Spleen (tissue), 11 donors: ENCODE results near the gene SYDE1. TPM values are rescaled to one million over a fixed set of nuclear protein-coding genes. Genes with fewer than 3 reads are reported as not detected.

Experiments
- DNase-seq: peaks from one replicate; pipeline ENCODE4 v3.0.0-alpha.2; 2020
- H3K27ac ChIP-seq, 8 donors: fragments of 200-600 bp; sonication (generic) in 7 of 8; 1 replicate in 4 of 8; 2 replicates in 4 of 8; pipeline versions ENCODE4 v1.5.0 to v1.8.0; 2016 to 2021; ENCODE audit warnings: inconsistent platforms in 4 of 8, mild to moderate bottlenecking in 4 of 8, moderate library complexity in 1 of 8
- H3K27me3 ChIP-seq, 7 donors: fragments of 200-600 bp; sonication (generic) in 6 of 7; replicated peaks in 1 of 7; 1 replicate in 4 of 7; 2 replicates in 3 of 7; pipeline versions ENCODE4 v1.5.0 to v1.8.0; 2016 to 2021; ENCODE audit warnings: inconsistent platforms in 3 of 7, mild to moderate bottlenecking in 1 of 7
- H3K36me3 ChIP-seq, 6 donors: fragments of 200-600 bp; sonication (generic) in 5 of 6; 1 replicate in 4 of 6; 2 replicates in 2 of 6; pipeline versions ENCODE4 v1.5.0 to v1.8.0; 2016 to 2021; ENCODE audit warnings: inconsistent platforms in 2 of 6
- H3K4me1 ChIP-seq, 6 donors: fragments of 200-600 bp; sonication (generic) in 5 of 6; 1 replicate in 3 of 6; 2 replicates in 3 of 6; pipeline versions ENCODE4 v1.5.0 to v1.8.0; 2016 to 2021; ENCODE audit warnings: inconsistent platforms in 3 of 6
- H3K4me3 ChIP-seq, 8 donors: fragments of 200-600 bp; sonication (generic) in 7 of 8; 1 replicate in 4 of 8; 2 replicates in 4 of 8; pipeline versions ENCODE4 v1.5.0 to v1.8.0; 2016 to 2021; ENCODE audit warnings: inconsistent platforms in 4 of 8, mild to moderate bottlenecking in 4 of 8, moderate library complexity in 2 of 8
- H3K9me3 ChIP-seq, 8 donors: fragments of 200-600 bp; sonication (generic) in 7 of 8; 1 replicate in 4 of 8; 2 replicates in 4 of 8; pipeline versions ENCODE4 v1.5.0 to v1.8.0; 2016 to 2021; ENCODE audit warnings: inconsistent platforms in 4 of 8
- POLR2A ChIP-seq, 3 donors: fragments of 450-650 bp; IDR thresholded peaks; one replicate each; pipeline ENCODE4 v1.5.1; 2017; ENCODE audit warnings: antibody characterized with exemption in 3 of 3, mild to moderate bottlenecking in 1 of 3
- POLR2AphosphoS5 ChIP-seq, 3 donors: sonication (generic); formaldehyde crosslinking; IDR thresholded peaks; one replicate each; pipeline ENCODE4 v1.5.1; 2017; ENCODE audit warnings: antibody characterized with exemption in 3 of 3
- WGBS, 5 donors: extraction: QIAGEN DNeasy Blood & Tissue Kit in 3 of 5; methylation state at CpG; one replicate each; pipeline versions ENCODE4 v1.1.5 to v1.1.7; 2013 to 2018; 5-methylcytosine and 5-hydroxymethylcytosine counted together
- intact Hi-C: fragments of 100-400 bp; cut with DNase I; formaldehyde crosslinking; loops from one replicate; pipeline ENCODE4 v1.15.0; 2023; ENCODE audit warnings: low total_unique reads
- polyA plus RNA-seq, 3 donors: library from polyadenylated mRNA; stranded (reverse); fragments of 200-250 nt; gene quantifications; one replicate each; pipeline ENCODE4 v1.2.1, GENCODE V29; 2013
- total RNA-seq, 7 donors: library from RNA; depleted of rRNA in 3 of 7; stranded (reverse); fragments of >200 nt in 3 of 7; fragmentation: NEBNext Ultra II Directional in 4 of 7; extraction: Animal tissue kit (Norgen Biotek cat#: 25700) in 4 of 7; gene quantifications; one replicate each; pipeline versions ENCODE4 v1.1.0 to v1.2.1, GENCODE V29; 2016 to 2021
- TF ChIP-seq, protein P1 (sequence below), 11 experiments: fragments of 200-600 bp in 7 of 11; fragments of 450-650 bp in 4 of 11; sonication (generic) in 4 of 11; IDR thresholded peaks in 8 of 11; conservative IDR thresholded peaks in 3 of 11; 1 replicate in 7 of 11; 2 replicates in 4 of 11; pipeline versions ENCODE4 v1.4.0 to v1.8.0; 2016 to 2021; ENCODE audit warnings: antibody characterized with exemption in 11 of 11, inconsistent platforms in 4 of 11, mild to moderate bottlenecking in 1 of 11
- donor health status: healthy with polysubstance abuse.
- donor health status: DM: no; HTN: no; CAD: no; lungs with moderate emphysema.
- donor health status: DM: no; HTN: no; CAD: no.
- donor health status: Bipolar disorder and iron deficiency.
- donor health status: healthy.
- donor health status: DM: no; HTN: no; CAD: no.
- donor health status: DM: yes; HTN: yes; CAD: no.

The SYDE1 gene
- total and polyA plus RNA-seq, 10 donors, result 2.0 to 27.6 (median 14.7) TPM

DNA sequence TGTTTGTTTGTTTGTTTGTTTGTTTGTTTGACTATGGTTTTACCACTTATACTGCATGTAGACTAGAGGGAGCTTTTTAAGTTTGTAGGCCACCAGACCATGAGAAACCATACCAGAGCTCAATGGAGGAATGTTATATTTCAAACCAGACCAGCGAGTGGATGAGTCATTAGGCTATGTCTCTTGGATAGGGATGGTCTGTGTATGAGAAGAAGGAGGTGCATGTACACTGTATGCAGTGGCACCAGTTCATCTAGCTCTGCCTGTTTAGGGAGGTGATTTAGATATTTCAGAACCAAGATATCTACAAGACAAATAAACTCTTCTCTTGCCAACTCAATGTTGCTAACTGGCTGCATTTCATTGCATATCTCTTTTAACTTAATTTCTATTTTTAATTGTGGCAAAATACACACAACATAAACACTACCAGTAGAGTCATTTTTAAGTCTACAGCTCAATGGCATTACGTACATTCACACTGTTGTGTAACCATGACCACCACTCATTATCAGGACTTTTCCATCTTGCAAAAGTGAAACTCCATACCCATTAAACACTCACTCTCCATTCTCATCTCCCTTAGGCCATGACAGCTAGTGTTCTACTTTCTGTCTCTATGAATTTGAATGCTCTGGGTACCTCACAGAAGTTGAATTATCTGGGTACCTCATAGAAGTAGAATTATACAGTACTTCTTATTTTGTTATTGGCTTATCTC is 29.2 kb downstream of the SYDE1 start:
- intact Hi-C loops, result no loop called here

DNA sequence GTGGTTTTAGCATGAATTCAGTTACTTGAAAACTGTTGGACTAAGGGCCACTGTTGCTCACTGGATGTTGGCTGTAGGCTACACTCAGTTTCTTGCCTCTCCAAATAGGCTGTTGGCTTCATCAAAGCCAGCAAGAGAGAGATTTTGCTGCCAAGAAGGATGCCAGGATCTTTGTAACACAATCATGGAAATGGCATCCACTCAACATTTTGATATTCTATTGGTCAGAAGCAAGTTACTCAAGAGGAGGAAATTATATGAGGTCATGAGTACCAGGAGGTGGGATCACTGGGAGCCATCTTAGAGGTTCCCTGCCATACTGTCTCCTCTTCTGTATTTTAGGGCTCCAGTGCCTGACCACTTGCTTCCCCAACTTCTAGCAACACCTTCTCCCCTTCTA is 30.6 kb downstream of the SYDE1 start:
- intact Hi-C loops, result no loop called here
- Histone ChIP-seq H3K36me3 (no peaks in the 10 kb centered on the region), H3K9me3 (peaks cover 0 to 20% (median 15%) of the 10 kb centered on the region in 8 donors), H3K27me3 (peaks cover 0 to 33% (median 0%) of the 10 kb centered on the region in 7 donors), H3K4me3 (no peak overlapping the region), H3K27ac (no peak overlapping the region), H3K4me1 (no peaks in the 10 kb centered on the region)
- no peak for TF ChIP-seq POLR2A (IDR thresholded peaks at IDR 0.05)
- no peak for TF ChIP-seq POLR2AphosphoS5 (IDR thresholded peaks at IDR 0.05)
- TF ChIP-seq, protein P1, sequence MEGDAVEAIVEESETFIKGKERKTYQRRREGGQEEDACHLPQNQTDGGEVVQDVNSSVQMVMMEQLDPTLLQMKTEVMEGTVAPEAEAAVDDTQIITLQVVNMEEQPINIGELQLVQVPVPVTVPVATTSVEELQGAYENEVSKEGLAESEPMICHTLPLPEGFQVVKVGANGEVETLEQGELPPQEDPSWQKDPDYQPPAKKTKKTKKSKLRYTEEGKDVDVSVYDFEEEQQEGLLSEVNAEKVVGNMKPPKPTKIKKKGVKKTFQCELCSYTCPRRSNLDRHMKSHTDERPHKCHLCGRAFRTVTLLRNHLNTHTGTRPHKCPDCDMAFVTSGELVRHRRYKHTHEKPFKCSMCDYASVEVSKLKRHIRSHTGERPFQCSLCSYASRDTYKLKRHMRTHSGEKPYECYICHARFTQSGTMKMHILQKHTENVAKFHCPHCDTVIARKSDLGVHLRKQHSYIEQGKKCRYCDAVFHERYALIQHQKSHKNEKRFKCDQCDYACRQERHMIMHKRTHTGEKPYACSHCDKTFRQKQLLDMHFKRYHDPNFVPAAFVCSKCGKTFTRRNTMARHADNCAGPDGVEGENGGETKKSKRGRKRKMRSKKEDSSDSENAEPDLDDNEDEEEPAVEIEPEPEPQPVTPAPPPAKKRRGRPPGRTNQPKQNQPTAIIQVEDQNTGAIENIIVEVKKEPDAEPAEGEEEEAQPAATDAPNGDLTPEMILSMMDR (IDR thresholded peaks at IDR 0.05 in 8 of 11, conservative IDR thresholded peaks at IDR 0.05 in 3 of 11), result no peak
- DNase-seq, result no peak

More for the DNA sequence above, 29.2 kb downstream of the SYDE1 start:
- Histone ChIP-seq H3K27me3 (peaks cover 0 to 33% (median 0%) of the 10 kb centered on the region in 7 donors), H3K36me3 (no peaks in the 10 kb centered on the region), H3K27ac (no peak overlapping the region), H3K4me3 (no peak overlapping the region), H3K4me1 (no peaks in the 10 kb centered on the region), H3K9me3 (peaks cover 0 to 20% (median 15%) of the 10 kb centered on the region in 8 donors)
- DNase-seq, result no peak
- TF ChIP-seq POLR2A (IDR thresholded peaks at IDR 0.05) (no peak), POLR2AphosphoS5 (IDR thresholded peaks at IDR 0.05) (no peak)
- TF ChIP-seq, protein P1 (IDR thresholded peaks at IDR 0.05 in 8 of 11, conservative IDR thresholded peaks at IDR 0.05 in 3 of 11), result no peak
- WGBS, 5 donors, result 76 to 90% (median 78%) methylated on average over 2 of the region's 2 CpGs

DNA sequence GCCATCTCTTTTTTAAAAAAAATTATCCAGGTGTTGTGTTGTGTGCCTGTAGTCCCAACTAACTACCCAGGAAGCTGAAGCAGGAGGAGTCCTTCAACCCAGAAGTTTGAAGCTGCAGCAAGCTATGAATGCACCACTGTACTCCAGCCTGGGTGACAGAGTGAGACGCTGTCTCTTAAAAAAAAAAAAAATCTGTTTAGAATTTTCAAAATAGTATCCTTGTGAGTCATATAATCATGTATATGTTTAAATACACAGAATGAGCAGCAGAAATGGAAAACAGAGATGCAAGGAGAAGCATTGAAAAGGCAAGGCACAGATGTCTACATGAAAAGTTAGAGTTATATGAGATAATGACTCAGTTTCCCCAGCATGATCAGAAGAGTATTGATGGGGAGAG is 31.2 kb downstream of the SYDE1 start:
- peaks cover 0 to 33% (median 0%) of the 10 kb centered on the region in 7 donors for H3K27me3 ChIP-seq
- no peak overlapping the region for H3K4me3 ChIP-seq
- no peak for DNase-seq
- intact Hi-C loops, result no loop called here
- TF ChIP-seq, protein P1 (IDR thresholded peaks at IDR 0.05 in 8 of 11, conservative IDR thresholded peaks at IDR 0.05 in 3 of 11), result no peak
- TF ChIP-seq POLR2AphosphoS5 (IDR thresholded peaks at IDR 0.05) (no peak), POLR2A (IDR thresholded peaks at IDR 0.05) (no peak)
- H3K36me3 ChIP-seq, result no peaks in the 10 kb centered on the region
- no peaks in the 10 kb centered on the region for H3K4me1 ChIP-seq
- peaks cover 0 to 20% (median 15%) of the 10 kb centered on the region in 8 donors for H3K9me3 ChIP-seq
- H3K27ac ChIP-seq, result no peak overlapping the region
- 52 to 93% (median 87%) methylated on average over 1 of the region's 1 CpG for WGBS, 5 donors

DNA sequence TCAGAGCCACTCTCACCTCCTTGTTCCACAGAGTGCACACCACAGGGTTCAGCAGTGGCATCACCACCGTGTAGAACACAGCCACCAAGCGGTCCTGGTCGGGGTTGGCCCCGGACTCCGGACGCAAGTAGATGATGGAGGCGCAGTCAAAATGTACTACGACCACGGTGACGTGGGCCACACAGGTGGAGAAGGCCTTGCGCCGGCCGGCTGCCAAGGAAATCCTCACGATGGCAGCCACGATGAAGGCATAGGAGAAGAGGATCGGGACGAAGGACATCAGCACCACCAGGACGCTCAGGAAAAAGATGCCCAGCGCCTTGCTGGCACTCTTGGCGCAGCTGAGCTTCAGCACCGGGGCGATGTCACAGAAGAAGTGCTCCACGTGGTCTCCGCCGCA is 33.9 kb downstream of the SYDE1 start:
- DNase-seq, result no peak
- WGBS, 5 donors, result 89 to 95% (median 95%) methylated on average over 25 of the region's 25 CpGs
- Histone ChIP-seq H3K4me1 (no peaks in the 10 kb centered on the region), H3K4me3 (no peak overlapping the region), H3K9me3 (peaks cover 0 to 20% (median 15%) of the 10 kb centered on the region in 8 donors), H3K27me3 (peaks cover 0 to 28% (median 0%) of the 10 kb centered on the region in 7 donors), H3K36me3 (no peaks in the 10 kb centered on the region), H3K27ac (no peak overlapping the region)
- intact Hi-C loops, result loop anchor here (10.0 kb wide), 1 partner anchor 266 kb away; no protein-coding TSS in a partner anchor
- TF ChIP-seq, protein P1 (IDR thresholded peaks at IDR 0.05 in 8 of 11, conservative IDR thresholded peaks at IDR 0.05 in 3 of 11), result no peak
- no peak for TF ChIP-seq POLR2A (IDR thresholded peaks at IDR 0.05)
- TF ChIP-seq POLR2AphosphoS5 (IDR thresholded peaks at IDR 0.05), result no peak
